Activated naive CD4-positive, alpha-beta T cell treated with anti-CD3 and anti-CD28 coated beads for 36 hours (primary cell): ENCODE measurements around the gene DUOX2. TPM values are rescaled to one million over a fixed set of nuclear protein-coding genes. Genes with fewer than 3 reads are reported as not detected.

Source experiments
- CTCF ChIA-PET: fragments of 350-600 bp; sonication (Branson Sonifier 250); formaldehyde crosslinking; loops from one replicate; lab custom pipeline; 2021; ENCODE audit warnings: antibody characterized with exemption; lab: Charles Lee
- DNase-seq: peaks from one replicate; pipeline ENCODE4 v3.0.0-alpha.2; 2020
- H3K27ac Mint-ChIP-seq: one replicate; pipeline ENCODE4 v1.8.0; 2021; ENCODE audit warnings: mild to moderate bottlenecking, mixed read lengths
- H3K27me3 Mint-ChIP-seq: one replicate; pipeline ENCODE4 v1.8.0; 2021; ENCODE audit warnings: low read depth, mixed read lengths
- H3K36me3 Mint-ChIP-seq: one replicate; pipeline ENCODE4 v1.8.0; 2021; ENCODE audit warnings: low read depth, mixed read lengths
- H3K4me1 Mint-ChIP-seq: one replicate; pipeline ENCODE4 v1.8.0; 2021; ENCODE audit warnings: low read depth, mixed read lengths
- H3K4me3 Mint-ChIP-seq: one replicate; pipeline ENCODE4 v1.8.0; 2021; ENCODE audit warnings: mild to moderate bottlenecking, moderate library complexity, mixed read lengths
- H3K9me3 Mint-ChIP-seq: one replicate; pipeline ENCODE4 v1.8.0; 2021; ENCODE audit warnings: mixed read lengths
- intact Hi-C: fragments of 100-400 bp; cut with micrococcal nuclease; formaldehyde crosslinking; loops from one replicate; pipeline ENCODE4 v1.15.1; 2023
- total RNA-seq, 2 experiments: library from RNA; stranded (reverse); gene quantifications; one replicate each; pipeline ENCODE4 v1.2.3, GENCODE V29; 2021

Gene DUOX2
- total RNA-seq, 2 experiments from 2014 or later = not detected

- Mint-ChIP-seq H3K27ac (no peak overlapping the region), H3K27me3 (no peaks in the 10 kb centered on the region), H3K4me3 (no peak overlapping the region), H3K4me1 (no peaks in the 10 kb centered on the region), H3K9me3 (no peaks in the 10 kb centered on the region), H3K36me3 (peaks cover 6% of the 10 kb centered on the region)
- CTCF ChIA-PET = interaction anchor here (1.0 kb wide), 1 partner anchor 8 kb away, joined by 3 read pairs; no protein-coding TSS in a partner anchor
- no peak for DNase-seq
- intact Hi-C loops = no loop called here
These were observed 34.4 kb upstream of the DUOX2 start for GRCh38 chr15:45148076-45149059.

- Mint-ChIP-seq H3K9me3 (no peaks in the 10 kb centered on the region), H3K4me1 (no peaks in the 10 kb centered on the region), H3K27me3 (no peaks in the 10 kb centered on the region), H3K36me3 (peaks cover 6% of the 10 kb centered on the region), H3K4me3 (no peak overlapping the region), H3K27ac (no peak overlapping the region)
- intact Hi-C loops = no loop called here
- CTCF ChIA-PET = no interaction called here
- DNase-seq = no peak
These were observed 33.6 kb upstream of the DUOX2 start for GRCh38 chr15:45147606-45148005.

GRCh38 chr15:45146405-45146804 is 32.4 kb upstream of the DUOX2 start:
- Mint-ChIP-seq H3K4me1 (no peaks in the 10 kb centered on the region), H3K36me3 (no peaks in the 10 kb centered on the region), H3K27ac (no peak overlapping the region), H3K4me3 (no peak overlapping the region), H3K9me3 (no peaks in the 10 kb centered on the region), H3K27me3 (no peaks in the 10 kb centered on the region)
- CTCF ChIA-PET = no interaction called here
- intact Hi-C loops = no loop called here
- DNase-seq = no peak

GRCh38 chr15:45144775-45145174 is 30.8 kb upstream of the DUOX2 start:
- Mint-ChIP-seq H3K9me3 (no peaks in the 10 kb centered on the region), H3K4me1 (no peaks in the 10 kb centered on the region), H3K36me3 (no peaks in the 10 kb centered on the region), H3K27ac (no peak overlapping the region), H3K27me3 (no peaks in the 10 kb centered on the region), H3K4me3 (no peak overlapping the region)
- no peak for DNase-seq
- intact Hi-C loops = no loop called here
- CTCF ChIA-PET = no interaction called here

GRCh38 chr15:45143946-45144345 is 30.0 kb upstream of the DUOX2 start:
- no peaks in the 10 kb centered on the region for H3K36me3 Mint-ChIP-seq
- no peaks in the 10 kb centered on the region for H3K9me3 Mint-ChIP-seq
- no peak overlapping the region for H3K4me3 Mint-ChIP-seq
- intact Hi-C loops = no loop called here
- no peaks in the 10 kb centered on the region for H3K4me1 Mint-ChIP-seq
- CTCF ChIA-PET = no interaction called here
- no peak overlapping the region for H3K27ac Mint-ChIP-seq
- DNase-seq = no peak
- no peaks in the 10 kb centered on the region for H3K27me3 Mint-ChIP-seq

- CTCF ChIA-PET = interaction anchor here (2.3 kb wide), 1 partner anchor 25 kb away, joined by 12 read pairs; no protein-coding TSS in a partner anchor
- no peaks in the 10 kb centered on the region for H3K4me1 Mint-ChIP-seq
- no peaks in the 10 kb centered on the region for H3K9me3 Mint-ChIP-seq
- intact Hi-C loops = no loop called here
- H3K27me3 Mint-ChIP-seq = no peaks in the 10 kb centered on the region
- DNase-seq = no peak
- H3K36me3 Mint-ChIP-seq = no peaks in the 10 kb centered on the region
- no peak overlapping the region for H3K4me3 Mint-ChIP-seq
- H3K27ac Mint-ChIP-seq = no peak overlapping the region
These were observed 29.1 kb upstream of the DUOX2 start for GRCh38 chr15:45143056-45143455.

GRCh38 chr15:45141386-45141785 is 27.4 kb upstream of the DUOX2 start:
- no peaks in the 10 kb centered on the region for H3K36me3 Mint-ChIP-seq
- no peaks in the 10 kb centered on the region for H3K9me3 Mint-ChIP-seq
- H3K4me1 Mint-ChIP-seq = peaks cover 1% of the 10 kb centered on the region
- no peak overlapping the region for H3K27ac Mint-ChIP-seq
- H3K4me3 Mint-ChIP-seq = no peak overlapping the region
- CTCF ChIA-PET = interaction anchor here (1.0 to 2.3 kb wide), 3 partner anchors 22 to 63 kb away, joined by 3 to 12 read pairs (median 4); no protein-coding TSS in a partner anchor
- peaks cover 4% of the 10 kb centered on the region for H3K27me3 Mint-ChIP-seq
- intact Hi-C loops = no loop called here
- DNase-seq = no peak

GRCh38 chr15:45140557-45141250 is 26.7 kb upstream of the DUOX2 start:
- H3K9me3 Mint-ChIP-seq = no peaks in the 10 kb centered on the region
- peaks cover 6% of the 10 kb centered on the region for H3K4me1 Mint-ChIP-seq
- no peak overlapping the region for H3K4me3 Mint-ChIP-seq
- CTCF ChIA-PET = interaction anchor here (1.1 to 1.5 kb wide), 2 partner anchors 8 to 22 kb away, joined by 3 read pairs; no protein-coding TSS in a partner anchor
- no peaks in the 10 kb centered on the region for H3K36me3 Mint-ChIP-seq
- peaks cover 9% of the 10 kb centered on the region for H3K27me3 Mint-ChIP-seq
- intact Hi-C loops = no loop called here
- no peak for DNase-seq
- H3K27ac Mint-ChIP-seq = no peak overlapping the region

GRCh38 chr15:45139770-45140169 is 25.8 kb upstream of the DUOX2 start:
- Mint-ChIP-seq H3K27ac (no peak overlapping the region), H3K36me3 (no peaks in the 10 kb centered on the region), H3K27me3 (peaks cover 12% of the 10 kb centered on the region), H3K4me1 (peaks cover 8% of the 10 kb centered on the region), H3K4me3 (no peak overlapping the region), H3K9me3 (no peaks in the 10 kb centered on the region)
- CTCF ChIA-PET = interaction anchor here (1.5 kb wide), 1 partner anchor 9 kb away, joined by 3 read pairs; no protein-coding TSS in a partner anchor
- no peak for DNase-seq
- intact Hi-C loops = no loop called here

- Mint-ChIP-seq H3K4me3 (no peak overlapping the region), H3K27me3 (peaks cover 18% of the 10 kb centered on the region), H3K27ac (no peak overlapping the region), H3K9me3 (no peaks in the 10 kb centered on the region), H3K4me1 (peaks cover 10% of the 10 kb centered on the region), H3K36me3 (no peaks in the 10 kb centered on the region)
- no peak for DNase-seq
- CTCF ChIA-PET = interaction anchor here (1.5 kb wide), 1 partner anchor 10 kb away, joined by 3 read pairs; no protein-coding TSS in a partner anchor
- intact Hi-C loops = no loop called here
These were observed 25.1 kb upstream of the DUOX2 start for GRCh38 chr15:45138814-45139765.

GRCh38 chr15:45137703-45138102 is 23.7 kb upstream of the DUOX2 start:
- CTCF ChIA-PET = interaction anchor here (1.9 kb wide), 1 partner anchor 20 kb away, joined by 6 read pairs; no protein-coding TSS in a partner anchor
- intact Hi-C loops = no loop called here
- no peaks in the 10 kb centered on the region for H3K9me3 Mint-ChIP-seq
- H3K4me1 Mint-ChIP-seq = peaks cover 10% of the 10 kb centered on the region
- no peak overlapping the region for H3K4me3 Mint-ChIP-seq
- DNase-seq = no peak
- H3K36me3 Mint-ChIP-seq = no peaks in the 10 kb centered on the region
- peaks cover 24% of the 10 kb centered on the region for H3K27me3 Mint-ChIP-seq
- no peak overlapping the region for H3K27ac Mint-ChIP-seq
